Epidermal melanocyte (primary cell): ENCODE results near the gene NKX1-1.
"Not testable (repeated sequence)": the region's sequence is repeated elsewhere in the genome, so short reads cannot be mapped to it uniquely, and the experiment has no call there.

ENCODE experiments used
- DNase-seq: peaks from one replicate; pipeline ENCODE4 v3.0.0; 2011; ENCODE audit warnings: low spot score; ENCODE audit not compliant: insufficient read length

The NKX1-1 gene

GRCh38 chr4:1406394-1406980, at the start of gene NKX1-1:
NKX1-1 (minus strand) TSS chr4:1406442; CDS start chr4:1406442, 0 bp downstream.
- no peak for DNase-seq

- no peak for DNase-seq
Measured at GRCh38 chr4:1453731-1454130, 47.5 kb upstream of the NKX1-1 start.

- no peak for DNase-seq
Measured at GRCh38 chr4:1452431-1453051, 46.3 kb upstream of the NKX1-1 start.

- no peak for DNase-seq
Measured at GRCh38 chr4:1451752-1452122, 45.5 kb upstream of the NKX1-1 start.

GRCh38 chr4:1451106-1451751, 45.0 kb upstream of the NKX1-1 start:
- no peak for DNase-seq

GRCh38 chr4:1449833-1450741, 43.8 kb upstream of the NKX1-1 start:
- no peak for DNase-seq

- no peak for DNase-seq
Measured at GRCh38 chr4:1449475-1449832, 43.2 kb upstream of the NKX1-1 start.

GRCh38 chr4:1448589-1449420, 42.6 kb upstream of the NKX1-1 start:
- DNase-seq, result no peak

- no peak for DNase-seq
Measured at GRCh38 chr4:1447676-1448588, 41.7 kb upstream of the NKX1-1 start.

- DNase-seq, result no peak
Measured at GRCh38 chr4:1446502-1447386, 40.5 kb upstream of the NKX1-1 start.

- no peak for DNase-seq
Measured at GRCh38 chr4:1445716-1446445, 39.6 kb upstream of the NKX1-1 start.

GRCh38 chr4:1443688-1444172, 37.5 kb upstream of the NKX1-1 start:
- not testable (repeated sequence) for DNase-seq

GRCh38 chr4:1427010-1427409, 20.8 kb upstream of the NKX1-1 start:
- DNase-seq, result no peak

GRCh38 chr4:1421657-1422056, 15.4 kb upstream of the NKX1-1 start:
- no peak for DNase-seq

GRCh38 chr4:1419708-1420107, 13.5 kb upstream of the NKX1-1 start:
- no peak for DNase-seq

GRCh38 chr4:1418494-1419285, 12.4 kb upstream of the NKX1-1 start:
- no peak for DNase-seq
